ENCODE data around the gene CLASP1.
"Not testable (repeated sequence)": the region's sequence is repeated elsewhere in the genome, so short reads cannot be mapped to it uniquely, and the experiment has no call there.

CLASP1 gene

DNA sequence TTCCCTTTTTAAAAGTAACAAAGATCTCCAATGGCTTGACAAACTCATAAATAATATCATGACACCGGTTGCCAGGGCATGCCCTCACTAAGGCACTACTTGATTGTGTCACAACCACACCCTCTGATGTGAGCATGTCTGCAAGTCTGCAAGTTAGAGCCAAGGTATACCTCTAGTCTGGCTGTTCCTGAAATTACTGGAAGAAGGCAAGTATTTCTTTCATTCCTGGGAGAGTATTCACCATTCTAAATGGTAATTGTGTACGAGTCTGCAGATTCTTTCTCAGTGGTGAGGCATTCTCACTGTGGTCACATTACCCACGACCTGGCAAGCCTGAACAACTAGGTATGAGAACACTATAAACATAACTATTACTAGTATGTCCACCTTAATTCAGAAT, 144.3 kb downstream of the CLASP1 start:
- no peak for DNase-seq (ENCODE audit: low read depth in 2 of 2)

DNA sequence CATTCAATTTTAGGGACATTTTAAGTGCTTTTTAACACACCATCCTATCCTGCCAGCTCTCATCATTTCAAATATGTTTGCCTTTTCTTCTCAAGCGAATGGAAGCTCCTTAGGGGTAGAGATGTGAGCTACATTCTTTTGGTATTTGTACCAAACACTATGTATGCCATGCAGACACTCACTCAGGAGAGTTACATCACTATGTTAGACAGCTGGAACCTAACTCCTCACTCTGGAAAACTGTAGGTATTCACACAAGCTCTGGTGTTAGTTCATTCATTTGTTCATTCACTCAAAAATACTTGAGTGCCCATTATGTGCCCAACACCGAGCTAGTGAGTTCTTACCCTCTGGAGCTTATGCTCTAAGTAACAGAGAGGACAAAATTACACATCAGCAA, 144.9 kb downstream of the CLASP1 start:
- DNase-seq (ENCODE audit: low read depth in 2 of 2), result no peak

DNA sequence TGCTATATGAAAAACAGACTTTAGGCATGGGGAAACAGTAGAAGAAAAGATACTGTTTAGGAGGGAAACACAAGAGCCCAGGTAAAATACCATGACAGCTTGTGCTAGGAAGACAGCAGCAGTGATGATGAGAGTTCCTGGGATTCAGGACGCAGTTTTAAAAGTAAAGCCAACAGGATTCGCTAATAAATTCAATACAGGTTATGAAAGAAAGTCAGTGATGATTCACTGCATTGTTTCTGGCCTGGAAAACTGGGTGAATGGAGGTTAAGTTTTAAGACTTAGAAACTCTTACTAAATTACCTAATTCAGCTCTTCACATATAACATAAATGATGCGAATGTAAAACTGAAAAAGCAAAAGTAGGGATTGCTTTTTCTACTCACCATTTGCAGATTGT, 146.5 kb downstream of the CLASP1 start:
- DNase-seq (ENCODE audit: low read depth in 2 of 2), result no peak

DNA sequence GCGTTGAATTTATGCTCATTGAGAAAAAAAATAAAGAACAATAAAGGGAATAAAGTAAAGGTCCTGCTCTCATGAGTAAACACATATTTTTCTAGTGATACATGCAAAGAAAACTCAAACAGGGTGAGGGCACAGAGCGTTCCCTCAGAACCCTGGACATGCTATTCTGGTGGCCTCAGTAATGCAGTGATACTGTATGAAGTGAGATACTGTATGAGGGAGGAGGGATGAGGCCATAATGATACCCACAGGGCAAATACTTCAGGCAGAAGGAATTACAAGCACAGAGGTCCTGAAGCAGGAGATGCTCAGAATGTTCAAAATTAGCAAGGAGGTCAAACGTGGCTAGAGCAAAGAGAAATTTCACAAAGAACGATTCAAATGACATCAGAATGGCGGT, 147.0 kb downstream of the CLASP1 start:
- no peak for DNase-seq (ENCODE audit: low read depth in 2 of 2)

DNA sequence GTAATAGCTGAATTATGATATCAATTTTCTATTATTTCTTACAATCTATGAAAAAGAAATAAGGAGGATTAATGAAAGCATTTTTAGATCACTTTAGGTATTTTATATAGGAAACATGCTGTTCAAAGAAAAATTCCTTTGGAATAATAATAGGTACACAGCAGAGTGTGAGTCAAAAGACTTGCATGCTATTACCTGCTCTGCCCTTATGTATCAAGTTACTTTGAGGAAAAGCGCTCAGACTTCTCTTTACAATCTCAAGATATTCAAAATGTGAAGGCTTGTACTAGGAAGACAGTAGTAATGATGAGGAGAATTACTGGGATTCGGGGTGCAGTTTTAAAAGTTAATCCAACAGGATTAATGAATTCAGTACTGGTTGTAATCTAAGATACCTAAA, 147.7 kb downstream of the CLASP1 start:
- DNase-seq (ENCODE audit: low read depth in 2 of 2), result no peak

DNA sequence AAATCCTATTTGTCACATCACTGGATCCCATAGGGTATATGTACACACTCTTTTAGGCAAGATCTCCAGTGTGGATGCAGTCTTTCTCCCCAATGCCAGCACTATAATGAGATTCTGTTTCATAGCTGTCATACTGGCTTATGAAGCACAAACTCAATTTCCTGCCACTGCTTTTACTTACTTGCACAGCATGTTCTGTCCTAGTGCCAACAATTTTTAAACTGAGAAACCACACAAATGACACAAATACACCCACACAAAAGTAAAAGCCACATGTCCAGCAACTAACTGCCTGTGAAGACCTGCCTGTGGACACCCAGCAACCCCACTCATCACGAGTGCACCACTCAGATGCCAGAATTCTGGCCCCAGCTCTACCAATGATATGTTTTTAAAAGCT, 148.2 kb downstream of the CLASP1 start:
- DNase-seq (ENCODE audit: low read depth in 2 of 2), result no peak

DNA sequence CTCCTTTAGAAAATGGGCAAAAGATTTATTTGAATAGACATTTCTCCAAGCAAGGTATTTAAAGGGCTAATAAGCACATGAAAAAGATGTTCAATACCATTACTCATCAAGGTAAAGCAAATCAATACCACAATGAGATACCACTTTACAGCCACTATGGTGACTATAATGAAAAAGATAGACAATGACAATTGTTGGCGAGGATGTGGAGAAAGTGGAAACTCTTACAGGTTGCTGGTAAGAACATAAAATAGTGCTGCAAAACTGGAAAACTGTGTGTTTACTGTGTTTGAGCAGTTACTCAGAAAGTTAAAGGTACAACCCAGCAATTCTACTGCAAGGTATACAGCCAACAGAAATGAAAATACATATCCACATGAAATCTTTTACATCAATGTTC, 150.5 kb downstream of the CLASP1 start:
- no peak for DNase-seq (ENCODE audit: low read depth in 2 of 2)

DNA sequence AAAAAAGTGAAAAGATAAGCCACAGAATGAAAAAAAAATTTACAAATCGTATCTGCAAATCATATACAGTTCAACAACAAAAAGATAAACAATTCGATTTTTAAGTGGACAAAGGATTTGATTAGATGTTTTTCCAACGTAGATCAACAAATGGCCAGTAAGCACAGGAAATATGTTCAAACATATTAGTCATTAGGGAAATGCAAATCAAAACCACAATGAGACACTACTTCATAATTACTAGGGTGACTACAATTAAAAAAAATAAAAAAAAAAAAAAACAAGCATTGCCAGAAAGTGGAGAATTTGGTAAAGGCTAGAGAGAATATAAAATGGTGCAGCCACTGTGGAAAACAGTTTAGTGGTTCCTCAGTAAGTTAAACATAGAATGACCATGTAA, 156.9 kb downstream of the CLASP1 start:
- DNase-seq (ENCODE audit: low read depth in 2 of 2), result no peak

DNA sequence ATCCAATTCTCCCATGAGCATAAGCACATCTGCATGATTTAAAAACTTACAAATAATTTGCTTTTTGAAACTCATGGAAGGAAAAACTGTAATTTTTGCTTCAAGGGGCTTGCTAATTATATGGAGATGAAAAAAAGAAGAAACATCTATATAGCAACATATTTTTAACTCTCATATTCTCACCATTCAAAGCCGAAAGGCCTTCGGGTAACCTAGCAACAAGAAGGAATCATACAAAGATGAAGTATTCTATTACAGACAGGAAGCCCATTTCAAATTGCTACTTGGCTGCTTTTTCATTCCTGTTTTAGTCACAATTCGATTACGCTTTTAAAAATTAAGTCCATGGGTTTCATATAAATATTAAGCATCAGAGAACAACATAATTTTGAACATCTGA, 157.7 kb downstream of the CLASP1 start:
- DNase-seq (ENCODE audit: low read depth in 2 of 2), result no peak

DNA sequence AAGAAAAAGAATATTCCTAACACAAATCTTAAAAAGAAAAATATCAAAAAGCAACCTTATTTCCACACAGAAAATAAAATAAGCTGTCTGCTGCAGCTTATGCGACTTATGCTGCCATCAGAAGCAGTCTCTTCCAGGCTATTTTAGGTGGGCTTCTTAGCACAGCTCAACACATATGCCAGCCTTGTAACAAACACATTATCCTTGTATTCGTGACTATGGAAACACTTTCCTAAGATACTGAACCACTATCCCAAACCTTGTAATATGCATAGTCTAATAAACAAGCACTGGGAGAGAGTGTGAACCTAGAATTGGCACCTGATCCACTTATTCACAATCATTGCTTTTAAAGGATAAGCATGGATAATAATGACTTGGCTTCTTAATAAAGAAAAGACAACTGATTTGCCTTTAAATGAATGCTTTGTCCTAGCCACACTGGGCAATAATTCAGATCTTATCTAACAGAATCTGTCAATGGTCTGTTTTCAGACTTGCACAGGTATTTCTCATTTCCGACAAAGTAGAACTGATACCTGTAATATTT, 158.6 kb downstream of the CLASP1 start:
- no peak for DNase-seq (ENCODE audit: low read depth in 2 of 2)

DNA sequence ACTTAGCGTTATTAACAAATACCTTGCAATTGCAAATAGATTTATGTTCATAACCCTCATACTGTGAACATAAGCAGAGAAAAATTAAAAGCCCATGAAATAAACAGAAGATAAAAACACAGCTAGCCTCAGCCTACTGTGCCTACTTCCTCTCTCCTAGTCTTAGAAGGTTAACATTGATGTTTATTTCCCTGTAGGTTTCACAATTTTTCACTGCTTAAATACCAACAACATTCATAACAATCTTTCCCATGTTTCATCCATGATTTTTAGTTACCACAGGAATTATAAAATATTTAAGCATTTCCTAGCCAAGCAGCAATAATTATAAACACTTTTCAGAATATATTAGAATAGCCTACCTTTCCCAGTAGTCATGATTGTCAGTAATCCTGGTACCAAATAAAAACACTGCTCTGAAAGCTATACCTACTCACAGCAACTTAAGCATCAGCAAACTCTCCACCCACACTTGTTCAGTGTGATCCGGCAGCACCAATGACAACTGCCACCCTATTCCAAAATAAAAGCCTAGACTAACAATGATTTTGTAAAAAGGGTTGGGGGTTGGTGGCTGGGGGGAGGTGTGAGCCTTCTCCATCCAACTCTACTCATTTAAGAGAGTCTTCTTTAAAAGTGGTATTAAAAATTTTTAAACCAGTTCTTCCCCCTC, 159.2 kb downstream of the CLASP1 start:
- no peak for DNase-seq (ENCODE audit: low read depth in 2 of 2)

DNA sequence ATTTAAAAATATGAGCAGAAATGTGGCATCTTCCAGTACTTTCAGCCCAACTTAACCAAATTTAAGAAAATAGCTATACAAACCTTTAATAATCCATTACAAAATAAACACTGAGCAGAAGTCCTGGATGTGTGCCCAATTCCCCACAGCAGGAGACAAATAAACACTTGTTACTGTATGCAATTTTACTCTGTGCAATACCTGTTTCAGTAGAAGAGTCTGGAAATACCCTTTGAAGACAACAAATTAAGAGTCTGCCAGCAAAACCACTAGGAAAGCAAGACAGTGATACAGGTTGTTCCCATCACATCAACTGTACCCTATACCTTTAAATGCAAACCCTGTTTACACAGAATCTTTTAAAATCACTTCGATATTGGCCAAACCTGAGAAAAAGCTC, 160.0 kb downstream of the CLASP1 start:
- no peak for DNase-seq (ENCODE audit: low read depth in 2 of 2)

DNA sequence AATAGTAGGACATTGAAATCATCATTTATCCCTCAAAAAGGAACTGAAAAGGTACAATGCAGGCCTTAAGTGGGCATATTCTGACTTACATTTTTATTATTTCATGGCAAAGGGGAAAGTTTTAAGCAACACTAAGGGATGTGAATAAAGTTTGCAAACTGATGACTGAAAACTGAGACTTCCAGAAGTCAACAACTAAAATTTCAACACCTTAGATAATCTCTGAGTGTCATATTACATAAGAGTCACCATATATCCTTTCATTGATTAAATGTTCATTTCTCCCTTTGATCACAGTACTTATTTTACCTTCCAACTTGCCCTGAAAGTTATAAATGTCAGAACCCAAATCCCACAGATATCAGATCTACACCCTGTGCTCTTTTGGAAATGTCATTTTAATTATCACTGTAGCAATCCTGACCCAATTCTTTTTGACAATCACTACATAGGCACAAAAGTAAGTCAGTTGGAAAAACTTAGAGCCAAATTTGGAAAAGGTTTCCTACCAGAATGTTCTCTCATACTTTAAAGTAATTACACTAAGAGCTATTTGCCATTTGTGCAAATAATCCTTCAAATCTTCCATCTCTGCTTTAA, 163.0 kb downstream of the CLASP1 start:
- no peak for DNase-seq (ENCODE audit: low read depth in 2 of 2)

DNA sequence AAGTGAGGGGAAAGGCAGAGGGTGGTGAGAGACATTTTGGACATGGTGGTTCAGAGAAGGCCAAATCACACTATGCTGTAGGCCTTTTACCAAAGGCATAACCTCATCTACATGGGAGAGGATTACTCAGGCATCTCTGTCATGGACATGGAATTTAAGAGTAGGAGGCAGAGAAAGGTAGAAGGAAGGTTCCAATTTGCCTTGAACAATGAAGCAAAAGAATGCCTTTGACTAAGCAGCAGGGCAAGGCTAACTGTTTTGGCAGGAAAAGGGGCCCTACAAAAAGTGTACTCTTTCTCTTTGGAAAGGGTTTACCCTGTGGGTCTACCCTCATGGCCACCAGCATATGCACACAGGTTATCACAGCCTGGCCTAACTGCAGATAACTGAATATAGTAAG, 164.2 kb downstream of the CLASP1 start:
- no peak for DNase-seq (ENCODE audit: low read depth in 2 of 2)

DNA sequence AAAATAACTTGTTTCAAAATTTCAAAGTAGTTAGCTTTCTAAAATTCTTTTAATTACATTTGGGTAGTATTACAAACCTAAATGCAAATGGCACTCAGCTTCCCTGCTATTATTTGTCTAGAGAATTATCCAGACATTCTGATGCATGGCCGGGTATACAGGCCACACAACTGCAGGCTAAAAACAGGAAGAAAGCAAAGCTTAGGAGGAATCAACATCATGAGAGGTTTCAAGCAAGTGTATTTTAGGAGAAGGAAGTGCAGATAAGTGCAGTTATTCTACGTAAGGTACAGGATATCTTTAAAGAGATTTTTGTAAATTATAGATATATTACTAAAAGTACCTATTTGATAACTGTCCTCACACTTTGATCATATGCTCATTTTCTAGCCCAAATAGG, 165.4 kb downstream of the CLASP1 start:
- DNase-seq (ENCODE audit: low read depth in 2 of 2), result no peak

DNA sequence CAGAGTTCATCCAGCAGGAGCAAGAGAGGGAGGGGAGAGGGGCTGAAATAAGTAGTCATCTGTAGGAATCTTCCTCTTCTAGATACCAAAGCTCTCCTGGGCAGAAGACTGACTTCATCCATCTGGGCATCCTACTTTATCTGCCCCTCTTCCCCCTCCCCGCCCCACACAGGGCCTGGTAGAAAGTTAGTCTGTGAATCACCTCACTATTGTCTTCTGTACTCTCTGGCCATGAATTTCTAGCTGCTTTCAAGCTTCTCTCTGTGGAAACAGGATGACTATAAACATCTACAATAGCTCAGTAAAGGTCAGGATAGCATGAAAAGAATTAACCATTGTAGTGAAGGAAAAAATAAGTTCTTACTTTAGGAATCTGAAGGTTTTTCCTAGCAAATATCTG, 166.2 kb downstream of the CLASP1 start:
- DNase-seq (ENCODE audit: low read depth in 2 of 2), result no peak

DNA sequence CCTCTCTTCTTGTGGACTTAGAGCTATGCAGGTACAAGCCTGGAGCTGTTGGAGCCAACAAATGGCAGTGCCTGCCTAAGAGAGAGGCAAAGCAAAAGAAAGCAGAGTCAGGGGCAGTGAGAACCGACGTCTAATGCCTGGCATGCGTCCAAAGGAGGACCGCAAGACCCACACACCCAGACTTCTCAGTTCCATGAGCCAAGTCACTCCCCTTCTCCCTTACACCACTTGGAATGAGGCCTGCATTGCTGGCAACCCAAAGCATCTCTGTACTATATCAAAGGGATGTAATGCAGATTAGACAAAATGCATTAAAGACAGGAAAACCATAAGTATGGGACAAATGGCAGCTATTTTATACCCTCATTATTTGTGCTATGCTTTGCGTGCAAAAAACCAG, 168.4 kb downstream of the CLASP1 start:
- no peak for DNase-seq (ENCODE audit: low read depth in 2 of 2)

DNA sequence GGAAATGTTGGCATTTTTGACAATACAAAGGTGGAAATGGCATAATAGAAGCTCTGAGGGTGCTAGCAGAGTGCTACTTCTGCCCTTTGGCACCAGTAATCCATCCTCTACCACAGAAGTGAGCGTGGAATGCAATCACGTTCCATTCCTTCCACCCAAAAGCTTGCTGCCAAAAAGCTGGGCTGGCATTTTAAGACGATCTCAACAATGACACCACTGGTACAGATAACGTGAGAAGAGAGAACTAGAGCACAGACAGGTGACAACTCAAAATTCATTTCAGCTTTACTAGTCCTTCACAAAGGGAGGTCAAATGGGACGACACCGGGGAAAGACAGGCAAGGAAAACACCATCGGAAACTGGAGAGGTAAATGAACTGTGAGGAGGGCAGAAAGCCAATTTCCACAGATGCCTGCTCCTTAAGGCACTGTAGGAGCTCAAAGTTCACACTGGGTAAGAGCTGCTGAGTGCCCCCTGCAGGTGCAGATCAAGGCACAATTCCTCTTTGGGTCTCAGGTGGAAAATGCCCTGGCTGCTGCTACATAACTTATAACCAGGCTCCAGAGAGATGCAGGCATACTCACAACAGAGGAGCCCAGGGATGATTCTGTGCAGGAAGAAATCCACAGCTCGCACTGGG, 169.3 kb downstream of the CLASP1 start:
- no peak for DNase-seq (ENCODE audit: low read depth in 2 of 2)

DNA sequence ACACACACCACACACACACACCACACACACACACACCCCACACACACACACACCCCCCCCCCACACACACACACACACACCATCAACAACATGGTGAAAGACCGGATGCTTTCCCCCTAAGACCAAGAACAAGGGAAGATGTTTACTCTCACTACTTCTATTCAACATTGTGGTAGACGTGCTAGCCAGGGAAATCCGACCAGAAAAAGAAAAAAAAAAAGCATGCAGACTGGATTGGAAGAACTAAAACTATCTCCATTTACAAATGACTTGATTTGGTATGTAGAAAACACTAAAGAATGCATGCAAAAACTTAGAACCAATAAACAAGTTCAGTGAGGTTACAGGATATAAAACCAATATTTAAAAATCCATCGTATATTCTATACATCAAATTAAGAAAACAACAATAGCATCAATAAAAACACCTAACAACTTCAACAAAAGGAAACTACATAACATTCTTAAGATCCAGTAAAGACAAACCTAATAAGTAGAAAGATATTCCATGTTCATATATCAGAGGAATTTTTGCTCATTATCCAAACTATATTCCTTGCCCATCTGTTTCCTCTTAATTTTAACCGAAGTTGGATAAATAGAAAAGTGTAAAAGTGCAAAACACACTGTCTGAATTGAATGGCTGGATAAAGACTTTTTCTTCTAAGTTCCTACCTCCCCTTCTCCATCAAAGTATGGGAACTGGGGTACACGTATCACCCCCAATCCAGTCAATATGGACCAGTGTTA, 170.1 kb downstream of the CLASP1 start:
- DNase-seq (ENCODE audit: low read depth in 2 of 2), result no peak

DNA sequence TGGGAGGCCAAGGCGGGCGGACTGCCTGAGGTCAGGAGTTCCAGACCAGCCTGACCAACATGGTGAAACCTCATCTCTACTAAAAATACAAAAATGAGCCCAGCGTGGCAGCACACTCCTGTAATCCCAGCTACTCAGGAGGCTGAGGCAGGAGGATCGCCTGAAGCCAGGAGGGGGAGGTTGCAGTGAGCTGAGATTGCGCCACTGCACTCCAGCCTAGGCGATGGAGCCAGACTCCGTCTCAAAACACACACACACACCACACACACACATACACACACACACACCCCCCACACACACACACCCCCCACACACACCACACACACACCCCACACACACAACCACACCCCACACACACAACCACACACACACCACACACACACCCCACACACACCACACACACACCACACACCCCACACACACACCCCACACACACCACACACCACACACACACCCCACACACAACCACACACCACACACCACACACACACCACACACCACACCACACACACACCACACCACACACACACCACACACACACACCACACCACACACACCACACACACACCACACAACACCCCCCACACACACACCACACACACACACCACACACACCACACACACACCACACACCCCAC, 170.8 kb downstream of the CLASP1 start:
- DNase-seq (ENCODE audit: low read depth in 2 of 2), result not testable (repeated sequence)

DNA sequence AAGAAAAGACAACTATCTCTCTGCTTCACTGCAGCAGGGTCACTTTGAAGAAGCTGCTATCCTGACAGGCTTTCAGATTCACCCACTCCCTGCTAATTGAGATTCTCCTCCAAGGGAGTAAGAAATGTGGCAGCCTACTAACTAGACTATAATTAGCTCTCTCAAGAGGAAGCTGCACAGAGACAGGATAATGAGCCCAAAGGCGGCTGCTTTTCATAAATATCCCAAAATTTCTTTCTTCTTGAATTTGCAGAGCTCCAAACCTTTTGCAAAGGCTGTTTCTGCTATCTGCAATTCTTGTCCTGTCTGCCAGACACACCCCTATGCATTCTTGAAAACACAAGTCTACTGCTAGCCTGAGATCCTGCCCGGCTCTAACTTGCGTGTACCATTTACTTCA, 172.6 kb downstream of the CLASP1 start:
- DNase-seq (ENCODE audit: low read depth in 2 of 2), result no peak

Data from stimulated activated CD8-positive, alpha-beta memory T cell treated with anti-CD3 and anti-CD28 coated beads, Interleukin-7, amount 100 ng/mL, for 4 hours (primary cell).